NOMO-1 treated with dmso at 0.1 percent for 144 hours (cell line): ENCODE measurements around the gene ARHGEF11.

ENCODE experiments used
- DNase-seq: peaks from one replicate; lab custom pipeline; 2025; ENCODE audit not compliant: unreplicated experiment; lab: John Stamatoyannopoulos, UW

Gene ARHGEF11

GRCh38 chr1:156956333-156956732 is 89.2 kb downstream of the ARHGEF11 start:
- DNase-seq = no peak

GRCh38 chr1:156953571-156953970 is 92.0 kb downstream of the ARHGEF11 start:
- no peak for DNase-seq

GRCh38 chr1:156951371-156951770 is 94.2 kb downstream of the ARHGEF11 start:
- DNase-seq = no peak

- DNase-seq = no peak
Measured at GRCh38 chr1:156949127-156949526, 96.4 kb downstream of the ARHGEF11 start.

- DNase-seq = no peak
Measured at GRCh38 chr1:156948708-156949107, 96.8 kb downstream of the ARHGEF11 start.

- DNase-seq = no peak
Measured at GRCh38 chr1:156947818-156948525, 97.6 kb downstream of the ARHGEF11 start.

- DNase-seq = no peak
Measured at GRCh38 chr1:156947127-156947526, 98.4 kb downstream of the ARHGEF11 start.

GRCh38 chr1:156945881-156946661 is 99.5 kb downstream of the ARHGEF11 start:
- DNase-seq = no peak

GRCh38 chr1:156944848-156945247 is 100.7 kb downstream of the ARHGEF11 start:
- DNase-seq = no peak

- DNase-seq = no peak
Measured at GRCh38 chr1:156944268-156944667, 101.3 kb downstream of the ARHGEF11 start.

- no peak for DNase-seq
Measured at GRCh38 chr1:156943756-156944155, 101.8 kb downstream of the ARHGEF11 start.

- no peak for DNase-seq
Measured at GRCh38 chr1:156942576-156942975, 103.0 kb downstream of the ARHGEF11 start.

GRCh38 chr1:156942176-156942575 is 103.4 kb downstream of the ARHGEF11 start:
- DNase-seq = no peak

GRCh38 chr1:156941675-156942074 is 103.9 kb downstream of the ARHGEF11 start:
- no peak for DNase-seq

- DNase-seq = no peak
Measured at GRCh38 chr1:156939786-156940334, 105.7 kb downstream of the ARHGEF11 start.

GRCh38 chr1:156938813-156939212 is 106.7 kb downstream of the ARHGEF11 start:
- no peak for DNase-seq

- no peak for DNase-seq
Measured at GRCh38 chr1:156937883-156938282, 107.7 kb downstream of the ARHGEF11 start.

- DNase-seq = no peak
Measured at GRCh38 chr1:156936721-156937220, 108.8 kb downstream of the ARHGEF11 start.

GRCh38 chr1:156936191-156936590 is 109.4 kb downstream of the ARHGEF11 start:
- no peak for DNase-seq

GRCh38 chr1:156935505-156936128 is 109.9 kb downstream of the ARHGEF11 start:
- no peak for DNase-seq

GRCh38 chr1:156933136-156933535 is 112.4 kb downstream of the ARHGEF11 start:
- no peak for DNase-seq
